Suprapubic skin (tissue), 4 donors: ENCODE data around the gene SORT1.

Source experiments
- POLR2A ChIP-seq, 2 donors: fragments of 450-650 bp; IDR thresholded peaks; one replicate each; pipeline ENCODE4 v1.6.1; 2017; ENCODE audit warnings: antibody characterized with exemption in 2 of 2, mild to moderate bottlenecking in 2 of 2, moderate library complexity in 2 of 2
- POLR2AphosphoS5 ChIP-seq, 3 donors: sonication (generic); formaldehyde crosslinking; IDR thresholded peaks; one replicate each; pipeline ENCODE4 v1.6.1; 2017; ENCODE audit warnings: antibody characterized with exemption in 3 of 3
- TF ChIP-seq, protein P1 (sequence below), 2 donors: fragments of 200-600 bp in 1 of 2; fragments of 450-650 bp in 1 of 2; sonication (generic) in 1 of 2; IDR thresholded peaks; one replicate each; pipeline ENCODE4 v1.5.1; 2016 to 2019; ENCODE audit warnings: antibody characterized with exemption in 2 of 2, mild to moderate bottlenecking in 1 of 2, moderate library complexity in 1 of 2

DNA sequence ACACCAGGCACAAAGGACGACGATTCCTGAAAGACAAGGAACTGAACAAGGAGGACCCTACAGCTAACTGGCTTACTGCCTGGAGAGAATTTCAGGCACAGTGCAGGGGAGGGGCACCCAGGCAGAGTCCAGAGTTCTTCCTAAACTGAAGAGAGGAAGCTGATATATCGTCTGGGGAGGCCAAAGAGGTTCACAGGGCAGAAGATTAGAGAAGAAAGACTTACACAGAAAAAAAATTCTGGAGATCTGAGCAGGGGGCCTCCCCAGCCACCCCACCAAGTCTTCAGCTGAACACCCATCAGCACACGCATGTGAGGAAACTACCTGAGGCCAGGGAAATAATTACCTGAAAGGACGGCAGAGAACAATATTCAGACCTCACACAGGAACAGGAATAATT is 24.6 kb downstream of the SORT1 start:
- TF ChIP-seq, protein P1, sequence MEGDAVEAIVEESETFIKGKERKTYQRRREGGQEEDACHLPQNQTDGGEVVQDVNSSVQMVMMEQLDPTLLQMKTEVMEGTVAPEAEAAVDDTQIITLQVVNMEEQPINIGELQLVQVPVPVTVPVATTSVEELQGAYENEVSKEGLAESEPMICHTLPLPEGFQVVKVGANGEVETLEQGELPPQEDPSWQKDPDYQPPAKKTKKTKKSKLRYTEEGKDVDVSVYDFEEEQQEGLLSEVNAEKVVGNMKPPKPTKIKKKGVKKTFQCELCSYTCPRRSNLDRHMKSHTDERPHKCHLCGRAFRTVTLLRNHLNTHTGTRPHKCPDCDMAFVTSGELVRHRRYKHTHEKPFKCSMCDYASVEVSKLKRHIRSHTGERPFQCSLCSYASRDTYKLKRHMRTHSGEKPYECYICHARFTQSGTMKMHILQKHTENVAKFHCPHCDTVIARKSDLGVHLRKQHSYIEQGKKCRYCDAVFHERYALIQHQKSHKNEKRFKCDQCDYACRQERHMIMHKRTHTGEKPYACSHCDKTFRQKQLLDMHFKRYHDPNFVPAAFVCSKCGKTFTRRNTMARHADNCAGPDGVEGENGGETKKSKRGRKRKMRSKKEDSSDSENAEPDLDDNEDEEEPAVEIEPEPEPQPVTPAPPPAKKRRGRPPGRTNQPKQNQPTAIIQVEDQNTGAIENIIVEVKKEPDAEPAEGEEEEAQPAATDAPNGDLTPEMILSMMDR (IDR thresholded peaks at IDR 0.05), result no peak
- TF ChIP-seq POLR2A (IDR thresholded peaks at IDR 0.05) (no peak), POLR2AphosphoS5 (IDR thresholded peaks at IDR 0.05) (no peak)
